GM21737 (cell line): Measurements from ENCODE around the gene NOP9.

Experiments used
- ATAC-seq: cut with Tn5 transposase; IDR thresholded peaks from one replicate; pipeline ENCODE4 v1.9.1; 2021; ENCODE audit warnings: mild to moderate bottlenecking, moderate library complexity; ENCODE audit not compliant: unreplicated experiment

The NOP9 gene

GRCh38 chr14:24299255-24300191 lies at the start of gene NOP9, which contains the start of gene DHRS1:
Gene NOP9, plus strand, starts transcription at chr14:24299850. Its CDS starts 105 bp downstream, at chr14:24299955.
Gene DHRS1, minus strand, starts transcription at chr14:24299780. Its CDS starts 674 bp downstream, at chr14:24299106.
- peak; percentile 57 for ATAC-seq

- no peak for ATAC-seq
These were observed 49.3 kb upstream of the NOP9 start for GRCh38 chr14:24250354-24250753.

GRCh38 chr14:24251880-24252288 lies 47.8 kb upstream of the NOP9 start:
- ATAC-seq, result no peak

- no peak for ATAC-seq
These were observed 47.1 kb upstream of the NOP9 start for GRCh38 chr14:24252289-24253124.

- ATAC-seq, result no peak
These were observed 45.7 kb upstream of the NOP9 start for GRCh38 chr14:24253936-24254335.

GRCh38 chr14:24254630-24255392 lies 44.8 kb upstream of the NOP9 start:
- no peak for ATAC-seq

- ATAC-seq, result no peak
These were observed 44.2 kb upstream of the NOP9 start for GRCh38 chr14:24255438-24255837.

- no peak for ATAC-seq
These were observed 43.5 kb upstream of the NOP9 start for GRCh38 chr14:24255931-24256711.

GRCh38 chr14:24256960-24257359 lies 42.7 kb upstream of the NOP9 start:
- no peak for ATAC-seq

- no peak for ATAC-seq
These were observed 41.5 kb upstream of the NOP9 start for GRCh38 chr14:24258119-24258518.

GRCh38 chr14:24258548-24259265 lies 40.9 kb upstream of the NOP9 start:
- ATAC-seq, result no peak

GRCh38 chr14:24259282-24260025 lies 40.2 kb upstream of the NOP9 start:
- no peak for ATAC-seq

- ATAC-seq, result no peak
These were observed 39.4 kb upstream of the NOP9 start for GRCh38 chr14:24260026-24260779.

GRCh38 chr14:24260780-24261157 lies 38.9 kb upstream of the NOP9 start:
- no peak for ATAC-seq

- ATAC-seq, result no peak
These were observed 38.2 kb upstream of the NOP9 start for GRCh38 chr14:24261256-24261968.

- ATAC-seq, result no peak
These were observed 37.7 kb upstream of the NOP9 start for GRCh38 chr14:24261969-24262327.
